Measurements from ENCODE around the gene ATP6V1C2. TPM values are rescaled to one million over a fixed set of nuclear protein-coding genes. Genes with fewer than 3 reads are reported as not detected.

ATP6V1C2 gene
- total and polyA plus RNA-seq, 4 donors: 0.55 to 2.5 (median 1.0) TPM

GRCh38 chr2:10773821-10774341 is 52.5 kb downstream of the ATP6V1C2 start:
- no peak overlapping the region for H3K4me3 ChIP-seq
- no peaks in the 10 kb centered on the region for H3K9me3 ChIP-seq (ENCODE audit: control insufficient read depth in 4 of 4, insufficient read depth in 3 of 4, low read length in 3 of 4)
- no peak overlapping the region for H3K9ac ChIP-seq (ENCODE audit: insufficient read depth in 1 of 2, low read length in 2 of 2)
- ATAC-seq (ENCODE audit: insufficient read depth, low FRiP score): no peak
- WGBS, 2 donors: 68 to 79% methylated on average over 8 of the region's 8 CpGs
- peak overlapping the region in 1 of 2 donors; percentile 35 for H3K27ac ChIP-seq (ENCODE audit: low read depth in 1 of 2, low read length in 1 of 2)
- no peak for TF ChIP-seq CTCF (IDR thresholded peaks at IDR 0.05; ENCODE audit: control extremely low read depth, extremely low read depth)
- peaks cover 0 to 11% (median 2%) of the 10 kb centered on the region in 4 donors for H3K36me3 ChIP-seq (ENCODE audit: control insufficient read depth in 4 of 4, insufficient read depth in 4 of 4, low read length in 4 of 4)
- peaks cover 0 to 10% (median 0%) of the 10 kb centered on the region in 5 donors for H3K4me1 ChIP-seq (ENCODE audit: control insufficient read depth in 5 of 5, insufficient read depth in 5 of 5, low read length in 5 of 5)
- no peaks in the 10 kb centered on the region for H3K27me3 ChIP-seq (ENCODE audit: control insufficient read depth in 3 of 3, insufficient read depth in 3 of 3, low read length in 2 of 3)
- peak in 1 of 3 donors; percentile 13 for DNase-seq

GRCh38 chr2:10774394-10774793 is 53.0 kb downstream of the ATP6V1C2 start:
- peaks cover 0 to 10% (median 0%) of the 10 kb centered on the region in 5 donors for H3K4me1 ChIP-seq (ENCODE audit: control insufficient read depth in 5 of 5, insufficient read depth in 5 of 5, low read length in 5 of 5)
- no peak for TF ChIP-seq CTCF (IDR thresholded peaks at IDR 0.05; ENCODE audit: control extremely low read depth, extremely low read depth)
- no peaks in the 10 kb centered on the region for H3K27me3 ChIP-seq (ENCODE audit: control insufficient read depth in 3 of 3, insufficient read depth in 3 of 3, low read length in 2 of 3)
- no peak overlapping the region for H3K27ac ChIP-seq (ENCODE audit: low read depth in 1 of 2, low read length in 1 of 2)
- ATAC-seq (ENCODE audit: insufficient read depth, low FRiP score): no peak
- H3K36me3 ChIP-seq (ENCODE audit: control insufficient read depth in 4 of 4, insufficient read depth in 4 of 4, low read length in 4 of 4): peaks cover 0 to 11% (median 2%) of the 10 kb centered on the region in 4 donors
- no peaks in the 10 kb centered on the region for H3K9me3 ChIP-seq (ENCODE audit: control insufficient read depth in 4 of 4, insufficient read depth in 3 of 4, low read length in 3 of 4)
- 71 to 73% methylated on average over 6 of the region's 6 CpGs for WGBS, 2 donors
- H3K9ac ChIP-seq (ENCODE audit: insufficient read depth in 1 of 2, low read length in 2 of 2): no peak overlapping the region
- no peak overlapping the region for H3K4me3 ChIP-seq
- no peak for DNase-seq

DNA sequence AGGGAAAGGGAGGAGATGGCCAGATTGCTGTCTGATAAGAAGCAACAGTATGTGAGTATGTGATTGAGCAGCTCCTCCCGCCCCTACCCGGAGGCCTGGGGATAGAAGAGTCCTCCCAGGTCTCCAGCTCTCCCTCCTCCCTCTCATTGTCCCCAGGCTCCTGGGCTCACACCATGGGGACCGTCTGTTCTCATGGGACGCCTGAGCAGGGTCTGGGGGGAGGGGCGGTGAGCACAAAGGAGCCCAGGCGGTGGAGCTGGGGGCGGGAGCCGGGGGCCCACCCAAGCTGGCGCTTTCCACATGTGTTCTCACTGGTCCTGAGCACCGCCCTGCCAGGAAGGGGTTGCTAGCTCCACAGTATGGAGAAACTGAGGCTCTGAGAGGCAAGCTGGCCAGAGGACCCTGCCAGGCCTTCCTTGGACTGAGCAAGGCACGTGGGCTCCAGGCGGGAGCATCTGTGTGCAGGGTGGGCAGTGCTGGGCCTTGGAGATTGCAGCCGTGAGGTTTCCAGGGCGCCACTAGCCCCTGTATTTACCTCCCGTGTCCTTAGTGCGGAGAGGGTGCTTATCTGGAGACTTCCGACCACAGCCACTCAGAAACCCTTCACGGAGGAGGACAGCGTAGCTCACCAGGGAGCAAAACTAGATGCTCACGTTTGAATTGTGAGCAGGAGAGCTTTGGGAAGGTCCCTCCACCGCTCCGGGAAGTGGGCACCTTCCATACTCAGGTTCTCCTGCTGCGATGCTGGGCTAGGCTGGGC is 53.8 kb downstream of the ATP6V1C2 start:
- no peak overlapping the region for H3K27ac ChIP-seq (ENCODE audit: low read depth in 1 of 2, low read length in 1 of 2)
- H3K27me3 ChIP-seq (ENCODE audit: control insufficient read depth in 3 of 3, insufficient read depth in 3 of 3, low read length in 2 of 3): no peaks in the 10 kb centered on the region
- H3K36me3 ChIP-seq (ENCODE audit: control insufficient read depth in 4 of 4, insufficient read depth in 4 of 4, low read length in 4 of 4): peaks cover 0 to 16% (median 6%) of the 10 kb centered on the region in 4 donors
- DNase-seq (peak in 1 of 3 donors; percentile 37), ATAC-seq (ENCODE audit: insufficient read depth, low FRiP score) (peak; percentile 12)
- H3K4me3 ChIP-seq: no peak overlapping the region
- no peak for TF ChIP-seq CTCF (IDR thresholded peaks at IDR 0.05; ENCODE audit: control extremely low read depth, extremely low read depth)
- H3K9ac ChIP-seq (ENCODE audit: insufficient read depth in 1 of 2, low read length in 2 of 2): no peak overlapping the region
- no peaks in the 10 kb centered on the region for H3K9me3 ChIP-seq (ENCODE audit: control insufficient read depth in 4 of 4, insufficient read depth in 3 of 4, low read length in 3 of 4)
- peaks cover 0 to 10% (median 0%) of the 10 kb centered on the region in 5 donors for H3K4me1 ChIP-seq (ENCODE audit: control insufficient read depth in 5 of 5, insufficient read depth in 5 of 5, low read length in 5 of 5)
- WGBS, 2 donors: 61 to 72% methylated on average over 23 of the region's 23 CpGs
